PC-3 (cell line): Measurements from ENCODE around the gene SRRM5. TPM values are rescaled to one million over a fixed set of nuclear protein-coding genes. Genes with fewer than 3 reads are reported as not detected.
A peak's percentile ranks its signal among the peaks of the same experiment; 100 is the strongest.

Source experiments
- ATAC-seq: fragments of 200-7000 bp; cut with Tn5 transposase; 2 replicates; pipeline ENCODE4 v1.9.1; 2020; ENCODE audit warnings: mild to moderate bottlenecking, moderate library complexity
- BruUV-seq: library from RNA; stranded (reverse); fragments of 400-500 nt; replicated peaks from 2 replicates; lab custom pipeline; 2021; lab: Mats Ljungman, UMichigan
- CTCF ChIA-PET: fragments of 300-600 bp; sonication (Branson Sonifier 250); formaldehyde crosslinking; loops from one replicate; lab custom pipeline; 2022; ENCODE audit warnings: antibody characterized with exemption; lab: Charles Lee
- POLR2A ChIA-PET: fragments of 300-600 bp; sonication (Branson Sonifier 250); formaldehyde crosslinking; loops from one replicate; lab custom pipeline; 2022; ENCODE audit warnings: antibody characterized with exemption; ENCODE audit not compliant: unreplicated experiment; lab: Charles Lee
- DNase-seq: peaks from one replicate; pipeline ENCODE4 v3.0.0-alpha.2; 2015
- H2AFZ ChIP-seq: fragments of 300-600 bp; sonication (generic); 2 replicates; pipeline ENCODE4 v1.6.0; 2016; ENCODE audit warnings: antibody characterized with exemption, low read length
- H3F3A ChIP-seq: fragments of 300-600 bp; sonication (generic); one replicate; pipeline ENCODE4 v1.6.0; 2017; ENCODE audit warnings: antibody characterized with exemption, low read length, control low read depth, mild to moderate bottlenecking; ENCODE audit not compliant: unreplicated experiment
- H3K27ac ChIP-seq: fragments of 300-600 bp; sonication (generic); 2 replicates; pipeline ENCODE4 v1.5.1; 2016; ENCODE audit warnings: mild to moderate bottlenecking, low read length
- H3K27me3 ChIP-seq: fragments of 300-600 bp; sonication (generic); 2 replicates; pipeline ENCODE4 v1.6.1; 2016; ENCODE audit warnings: low read length, mixed read lengths
- H3K36me3 ChIP-seq: fragments of 300-600 bp; sonication (generic); 2 replicates; pipeline ENCODE4 v1.6.1; 2016; ENCODE audit warnings: low read depth, mixed run types, low read length, mixed read lengths
- H3K4me1 ChIP-seq: fragments of 300-600 bp; sonication (generic); 2 replicates; pipeline ENCODE4 v1.5.1; 2016; ENCODE audit warnings: low read length; ENCODE audit not compliant: insufficient read depth
- H3K4me2 ChIP-seq: fragments of 300-600 bp; sonication (generic); 2 replicates; pipeline ENCODE4 v1.6.0; 2016; ENCODE audit warnings: low read length
- H3K4me3 ChIP-seq: fragments of 300-600 bp; sonication (generic); 2 replicates; pipeline ENCODE4 v1.5.1; 2016; ENCODE audit warnings: mild to moderate bottlenecking, low read length, mixed read lengths
- H3K79me2 ChIP-seq: fragments of 300-600 bp; sonication (generic); 2 replicates; pipeline ENCODE4 v1.6.1; 2017; ENCODE audit warnings: low read length, mixed read lengths
- H3K9ac ChIP-seq: fragments of 300-600 bp; sonication (generic); 2 replicates; pipeline ENCODE4 v1.6.0; 2016; ENCODE audit warnings: mild to moderate bottlenecking, low read length
- H3K9me2 ChIP-seq: fragments of 300-600 bp; sonication (generic); replicated peaks from 2 replicates; pipeline ENCODE4 v1.6.1; 2016; ENCODE audit warnings: mixed run types, low read length, mixed read lengths
- H3K9me3 ChIP-seq: fragments of 300-600 bp; sonication (generic); 2 replicates; pipeline ENCODE4 v1.6.1; 2016; ENCODE audit warnings: low read length, mixed read lengths
- H4K20me1 ChIP-seq: fragments of 300-600 bp; sonication (generic); 2 replicates; pipeline ENCODE4 v1.6.1; 2016; ENCODE audit warnings: low read length, mixed read lengths
- EZH2 ChIP-seq: fragments of 300-600 bp; sonication (generic); IDR thresholded peaks from one replicate; pipeline ENCODE4 v1.6.1; 2017; ENCODE audit warnings: antibody characterized with exemption, mild to moderate bottlenecking, low read length; ENCODE audit not compliant: unreplicated experiment
- EZH2phosphoT487 ChIP-seq: fragments of 300-600 bp; sonication (generic); IDR thresholded peaks from 2 replicates; pipeline ENCODE4 v1.6.1; 2018; ENCODE audit warnings: mild to moderate bottlenecking, antibody characterized with exemption, low read length, borderline replicate concordance
- intact Hi-C: fragments of 100-400 bp; cut with micrococcal nuclease; formaldehyde crosslinking; loops from 2 replicates; pipeline ENCODE4 v1.9.0; 2023
- total RNA-seq: library from RNA; depleted of rRNA; stranded (reverse); fragments of >200 nt; gene quantifications from 2 replicates; pipeline ENCODE4 v1.2.3, GENCODE V29; 2014
- TF ChIP-seq, protein P1 (sequence below): fragments of 300-600 bp; sonication (generic); conservative IDR thresholded peaks from 2 replicates; pipeline ENCODE4 v1.5.1; 2017; ENCODE audit warnings: antibody characterized with exemption, low read depth, mild to moderate bottlenecking, low read length

Gene SRRM5
- total RNA-seq, 1 experiment from 2014 or later = 0.11 TPM

DNA sequence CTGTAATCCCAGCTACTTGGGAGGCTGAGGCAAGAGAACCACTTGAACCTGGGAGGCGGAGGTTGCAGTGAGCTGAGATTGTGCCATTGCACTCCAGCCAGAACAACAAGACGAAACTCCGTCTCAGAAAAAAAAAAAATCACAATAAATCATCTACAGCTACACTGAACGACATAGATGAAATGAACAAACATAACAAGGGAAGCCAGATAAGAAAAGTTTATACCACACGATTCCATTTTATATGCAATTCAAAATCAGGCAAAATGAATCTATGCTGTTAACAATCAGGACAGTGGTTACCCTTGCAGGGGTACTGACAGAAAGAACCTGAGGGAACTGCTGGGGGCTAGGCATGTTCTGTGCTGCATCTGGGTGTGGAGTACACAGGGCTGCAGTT lies 42.2 kb upstream of the SRRM5 start:
- ATAC-seq (no peak), DNase-seq (no peak)
- H3K9ac ChIP-seq = no peak overlapping the region
- H3K36me3 ChIP-seq = no peaks in the 10 kb centered on the region
- H3K4me2 ChIP-seq = no peak overlapping the region
- no peaks in the 10 kb centered on the region for H3K9me3 ChIP-seq
- H4K20me1 ChIP-seq = no peaks in the 10 kb centered on the region
- no peak overlapping the region for H3K27ac ChIP-seq
- H2AFZ ChIP-seq = no peak overlapping the region
- peaks cover 12% of the 10 kb centered on the region for H3K79me2 ChIP-seq
- no peaks in the 10 kb centered on the region for H3K9me2 ChIP-seq
- intact Hi-C loops = no loop called here
- no peaks in the 10 kb centered on the region for H3K27me3 ChIP-seq
- CTCF ChIA-PET = no interaction called here
- no peaks in the 10 kb centered on the region for H3F3A ChIP-seq
- BruUV-seq = no TSS peak
- H3K4me1 ChIP-seq = peaks cover 3% of the 10 kb centered on the region; the same call in 1 of the 2 replicates
- POLR2A ChIA-PET = no interaction called here
- TF ChIP-seq EZH2 = no peak
- TF ChIP-seq, protein P1, sequence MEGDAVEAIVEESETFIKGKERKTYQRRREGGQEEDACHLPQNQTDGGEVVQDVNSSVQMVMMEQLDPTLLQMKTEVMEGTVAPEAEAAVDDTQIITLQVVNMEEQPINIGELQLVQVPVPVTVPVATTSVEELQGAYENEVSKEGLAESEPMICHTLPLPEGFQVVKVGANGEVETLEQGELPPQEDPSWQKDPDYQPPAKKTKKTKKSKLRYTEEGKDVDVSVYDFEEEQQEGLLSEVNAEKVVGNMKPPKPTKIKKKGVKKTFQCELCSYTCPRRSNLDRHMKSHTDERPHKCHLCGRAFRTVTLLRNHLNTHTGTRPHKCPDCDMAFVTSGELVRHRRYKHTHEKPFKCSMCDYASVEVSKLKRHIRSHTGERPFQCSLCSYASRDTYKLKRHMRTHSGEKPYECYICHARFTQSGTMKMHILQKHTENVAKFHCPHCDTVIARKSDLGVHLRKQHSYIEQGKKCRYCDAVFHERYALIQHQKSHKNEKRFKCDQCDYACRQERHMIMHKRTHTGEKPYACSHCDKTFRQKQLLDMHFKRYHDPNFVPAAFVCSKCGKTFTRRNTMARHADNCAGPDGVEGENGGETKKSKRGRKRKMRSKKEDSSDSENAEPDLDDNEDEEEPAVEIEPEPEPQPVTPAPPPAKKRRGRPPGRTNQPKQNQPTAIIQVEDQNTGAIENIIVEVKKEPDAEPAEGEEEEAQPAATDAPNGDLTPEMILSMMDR = no peak
- no peak for TF ChIP-seq EZH2phosphoT487
- no peak overlapping the region for H3K4me3 ChIP-seq

DNA sequence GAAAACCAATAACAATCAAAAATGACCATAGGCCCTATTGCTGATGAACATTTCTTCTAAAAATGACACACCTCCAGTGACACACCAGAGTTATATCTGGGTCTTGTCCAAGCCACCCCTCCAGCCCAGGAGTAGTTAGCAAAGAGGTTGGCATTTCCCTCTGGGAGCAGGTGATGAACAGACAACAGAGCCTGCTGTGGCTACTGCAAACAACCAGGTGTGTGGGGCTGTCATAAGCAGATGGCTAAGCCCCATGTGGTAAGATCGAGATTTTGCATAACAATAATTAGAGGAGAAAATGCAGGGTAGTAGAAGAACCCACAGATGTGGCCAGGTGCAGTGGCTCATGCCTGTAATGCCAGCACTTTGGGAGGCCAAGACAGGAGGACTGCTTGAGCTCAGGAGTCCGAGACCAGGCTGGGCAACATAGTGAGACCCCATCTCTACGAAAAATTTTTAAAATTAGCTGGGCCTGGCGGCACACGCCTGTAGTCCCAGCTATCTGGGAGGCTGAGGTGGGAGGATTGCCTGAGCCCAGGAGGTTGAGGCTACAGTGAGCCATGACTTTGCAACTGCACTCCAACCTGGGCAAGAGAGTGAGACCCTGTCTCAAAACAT lies 41.6 kb upstream of the SRRM5 start:
- Histone ChIP-seq H2AFZ (no peak overlapping the region), H3K27me3 (no peaks in the 10 kb centered on the region), H3K4me1 (peaks cover 5% of the 10 kb centered on the region; the same call in 1 of the 2 replicates), H3K9ac (no peak overlapping the region), H3F3A (no peaks in the 10 kb centered on the region), H3K36me3 (no peaks in the 10 kb centered on the region), H3K4me3 (no peak overlapping the region), H4K20me1 (no peaks in the 10 kb centered on the region), H3K27ac (no peak overlapping the region), H3K9me2 (no peaks in the 10 kb centered on the region), H3K4me2 (no peak overlapping the region), H3K9me3 (no peaks in the 10 kb centered on the region), H3K79me2 (peaks cover 18% of the 10 kb centered on the region)
- BruUV-seq = no TSS peak
- CTCF ChIA-PET = no interaction called here
- peak; percentile 53 for ATAC-seq
- POLR2A ChIA-PET = no interaction called here
- no peak for TF ChIP-seq EZH2phosphoT487
- TF ChIP-seq, protein P1 = no peak
- TF ChIP-seq EZH2 = no peak
- DNase-seq = peak; percentile 63
- intact Hi-C loops = no loop called here

DNA sequence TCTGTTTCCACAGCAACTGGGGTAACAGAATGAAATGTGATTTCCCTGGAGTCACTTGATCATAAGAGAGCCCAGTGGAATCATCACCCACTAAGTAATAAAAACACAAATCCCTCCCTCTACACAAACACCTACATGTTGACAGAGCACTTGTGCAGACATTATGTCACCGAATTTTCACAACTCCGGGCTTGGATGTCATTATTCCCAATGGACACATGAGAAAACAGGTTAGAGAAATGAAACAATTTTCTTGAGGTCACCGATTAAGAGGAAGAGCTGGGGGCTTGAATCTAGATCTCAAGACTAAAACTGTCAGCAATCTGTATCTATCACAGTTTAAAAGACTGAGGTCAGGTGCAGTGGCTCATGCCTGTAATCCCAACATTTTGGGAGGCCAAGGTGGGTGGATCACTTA lies 39.7 kb upstream of the SRRM5 start:
- Histone ChIP-seq H3K4me3 (no peak overlapping the region), H3F3A (no peaks in the 10 kb centered on the region), H2AFZ (no peak overlapping the region), H3K79me2 (peaks cover 19% of the 10 kb centered on the region), H3K36me3 (no peaks in the 10 kb centered on the region), H3K27me3 (no peaks in the 10 kb centered on the region), H4K20me1 (no peaks in the 10 kb centered on the region), H3K4me1 (peaks cover 9% of the 10 kb centered on the region), H3K9ac (no peak overlapping the region), H3K4me2 (no peak overlapping the region), H3K9me2 (no peaks in the 10 kb centered on the region), H3K9me3 (no peaks in the 10 kb centered on the region), H3K27ac (no peak overlapping the region)
- DNase-seq (no peak), ATAC-seq (no peak)
- CTCF ChIA-PET = no interaction called here
- no TSS peak for BruUV-seq
- intact Hi-C loops = no loop called here
- TF ChIP-seq EZH2 = no peak
- TF ChIP-seq, protein P1 = no peak
- TF ChIP-seq EZH2phosphoT487 = no peak
- POLR2A ChIA-PET = no interaction called here
